Measurements from ENCODE around the gene RHCG. TPM values are rescaled to one million over a fixed set of nuclear protein-coding genes. Genes with fewer than 3 reads are reported as not detected.
A peak's percentile ranks its signal among the peaks of the same experiment; 100 is the strongest.

RHCG gene
- total RNA-seq, 4 donors from 2014 or later, result not detected

DNA sequence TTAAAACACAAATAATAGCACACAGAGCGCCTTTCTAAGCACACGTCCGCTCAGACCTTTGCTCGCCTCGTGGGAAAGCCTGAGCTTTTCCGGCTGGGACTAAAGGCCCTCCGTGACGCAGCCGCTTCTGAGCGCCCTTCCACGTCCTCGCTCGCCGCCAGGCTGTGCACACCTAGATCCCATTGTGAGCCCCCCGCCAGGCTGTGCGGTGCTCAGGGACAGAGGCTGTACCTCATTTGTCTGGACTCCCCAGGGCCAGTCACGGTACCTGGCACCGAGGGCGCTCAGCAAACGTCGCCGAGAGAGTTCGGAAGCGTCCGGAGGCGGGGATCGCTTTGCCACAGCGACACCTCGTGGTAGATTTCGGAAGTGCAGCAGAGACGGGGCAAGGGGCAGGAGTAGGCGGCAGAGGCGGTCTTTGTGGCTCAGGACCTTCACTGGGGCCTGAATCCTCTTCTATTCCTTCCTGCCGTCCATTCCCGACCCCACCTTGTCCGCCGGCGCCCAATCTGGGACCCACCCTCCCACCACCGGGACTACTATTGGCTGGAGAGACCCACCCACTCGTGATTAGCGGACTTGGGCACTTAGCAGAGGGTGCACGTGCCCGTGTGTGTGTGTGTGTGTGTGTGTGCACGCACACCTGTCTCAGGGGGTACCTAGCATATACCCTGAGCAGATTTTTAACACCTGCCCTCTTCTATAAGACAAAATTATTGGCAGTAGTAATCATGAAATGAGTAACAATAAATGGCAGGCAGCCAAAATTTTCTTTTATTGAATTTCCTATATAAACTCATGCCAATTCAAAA is 65.6 kb downstream of the RHCG start:
- 6 to 9% methylated on average over 19 to 20 of the region's 44 CpGs for WGBS, 2 donors
- TF ChIP-seq POLR2A (IDR thresholded peaks at IDR 0.05), result no peak
- TF ChIP-seq, protein P1, sequence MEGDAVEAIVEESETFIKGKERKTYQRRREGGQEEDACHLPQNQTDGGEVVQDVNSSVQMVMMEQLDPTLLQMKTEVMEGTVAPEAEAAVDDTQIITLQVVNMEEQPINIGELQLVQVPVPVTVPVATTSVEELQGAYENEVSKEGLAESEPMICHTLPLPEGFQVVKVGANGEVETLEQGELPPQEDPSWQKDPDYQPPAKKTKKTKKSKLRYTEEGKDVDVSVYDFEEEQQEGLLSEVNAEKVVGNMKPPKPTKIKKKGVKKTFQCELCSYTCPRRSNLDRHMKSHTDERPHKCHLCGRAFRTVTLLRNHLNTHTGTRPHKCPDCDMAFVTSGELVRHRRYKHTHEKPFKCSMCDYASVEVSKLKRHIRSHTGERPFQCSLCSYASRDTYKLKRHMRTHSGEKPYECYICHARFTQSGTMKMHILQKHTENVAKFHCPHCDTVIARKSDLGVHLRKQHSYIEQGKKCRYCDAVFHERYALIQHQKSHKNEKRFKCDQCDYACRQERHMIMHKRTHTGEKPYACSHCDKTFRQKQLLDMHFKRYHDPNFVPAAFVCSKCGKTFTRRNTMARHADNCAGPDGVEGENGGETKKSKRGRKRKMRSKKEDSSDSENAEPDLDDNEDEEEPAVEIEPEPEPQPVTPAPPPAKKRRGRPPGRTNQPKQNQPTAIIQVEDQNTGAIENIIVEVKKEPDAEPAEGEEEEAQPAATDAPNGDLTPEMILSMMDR (IDR thresholded peaks at IDR 0.05), result peak; percentile 91 to 99 (median 95)
- H3K27me3 ChIP-seq, result no peaks in the 10 kb centered on the region
- H3K36me3 ChIP-seq, result no peaks in the 10 kb centered on the region
- H3K4me3 ChIP-seq (replicated peaks in 1 of 3), result no peak overlapping the region
- no peaks in the 10 kb centered on the region for H3K9me3 ChIP-seq
- H3K27ac ChIP-seq, result no peak overlapping the region
- peaks cover 0 to 8% of the 10 kb centered on the region in 2 donors for H3K4me1 ChIP-seq
- peak; percentile 77 to 85 for DNase-seq
- intact Hi-C loops (cut with DNase I), result no loop called here

DNA sequence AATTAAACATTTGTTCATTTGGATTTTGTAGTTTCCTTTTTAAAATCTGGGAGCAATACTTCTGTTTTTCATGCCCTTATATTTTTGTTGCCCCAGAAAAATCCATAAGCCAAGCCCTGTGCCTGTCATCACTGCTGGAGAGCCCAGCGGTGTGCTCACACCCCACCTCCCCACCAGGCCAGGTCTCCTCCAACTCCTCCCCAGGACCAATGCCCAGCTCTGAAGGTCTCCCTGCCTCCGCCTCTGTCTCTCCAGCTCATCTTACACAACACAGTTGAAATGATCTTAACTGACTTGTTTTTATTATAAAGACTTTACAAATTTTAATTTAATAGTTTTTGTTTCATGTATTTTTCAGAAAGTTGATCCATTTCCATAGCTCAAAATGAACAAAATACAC is 66.4 kb downstream of the RHCG start:
- no peaks in the 10 kb centered on the region for H3K27me3 ChIP-seq
- H3K9me3 ChIP-seq, result no peaks in the 10 kb centered on the region
- intact Hi-C loops (cut with DNase I), result loop anchor here (5.0 kb wide), 1 partner anchor 223 kb away; no protein-coding TSS in a partner anchor
- peaks cover 0 to 8% of the 10 kb centered on the region in 2 donors for H3K4me1 ChIP-seq
- H3K27ac ChIP-seq, result no peak overlapping the region
- no peak for DNase-seq
- no peak overlapping the region for H3K4me3 ChIP-seq (replicated peaks in 1 of 3)
- no peaks in the 10 kb centered on the region for H3K36me3 ChIP-seq
- no peak for TF ChIP-seq POLR2A (IDR thresholded peaks at IDR 0.05)
- TF ChIP-seq, protein P1 (IDR thresholded peaks at IDR 0.05), result no peak
- 72 to 73% methylated on average over 2 of the region's 2 CpGs for WGBS, 2 donors

DNA sequence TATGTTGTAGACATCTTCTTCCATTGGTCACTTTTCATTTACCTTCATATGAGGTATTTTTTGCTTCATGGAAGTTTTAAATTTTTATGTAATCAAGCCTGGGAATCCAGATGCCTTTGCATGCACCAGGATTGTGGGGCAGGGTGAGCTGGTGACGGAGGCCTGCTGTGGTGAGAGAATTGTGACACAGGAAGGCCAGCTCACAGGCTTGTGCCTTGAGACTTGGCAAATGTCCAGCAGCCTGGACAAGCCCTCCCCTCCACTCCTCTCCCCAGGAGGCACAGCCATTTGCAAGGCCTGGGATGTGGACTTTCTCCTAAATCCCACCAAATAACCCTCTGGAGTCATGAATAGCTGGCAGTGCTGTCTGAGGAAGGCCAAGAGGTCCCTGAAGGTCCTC is 67.4 kb downstream of the RHCG start:
- no peak overlapping the region for H3K4me3 ChIP-seq (replicated peaks in 1 of 3)
- no peak for TF ChIP-seq POLR2A (IDR thresholded peaks at IDR 0.05)
- TF ChIP-seq, protein P1 (IDR thresholded peaks at IDR 0.05), result no peak
- H3K36me3 ChIP-seq, result no peaks in the 10 kb centered on the region
- peaks cover 0 to 8% of the 10 kb centered on the region in 2 donors for H3K4me1 ChIP-seq
- intact Hi-C loops (cut with DNase I), result loop anchor here (5.0 kb wide), 1 partner anchor 222 kb away; no protein-coding TSS in a partner anchor
- DNase-seq, result no peak
- no peak overlapping the region for H3K27ac ChIP-seq
- H3K27me3 ChIP-seq, result no peaks in the 10 kb centered on the region
- WGBS, 2 donors, result 72 to 76% methylated on average over 1 of the region's 1 CpG
- no peaks in the 10 kb centered on the region for H3K9me3 ChIP-seq

DNA sequence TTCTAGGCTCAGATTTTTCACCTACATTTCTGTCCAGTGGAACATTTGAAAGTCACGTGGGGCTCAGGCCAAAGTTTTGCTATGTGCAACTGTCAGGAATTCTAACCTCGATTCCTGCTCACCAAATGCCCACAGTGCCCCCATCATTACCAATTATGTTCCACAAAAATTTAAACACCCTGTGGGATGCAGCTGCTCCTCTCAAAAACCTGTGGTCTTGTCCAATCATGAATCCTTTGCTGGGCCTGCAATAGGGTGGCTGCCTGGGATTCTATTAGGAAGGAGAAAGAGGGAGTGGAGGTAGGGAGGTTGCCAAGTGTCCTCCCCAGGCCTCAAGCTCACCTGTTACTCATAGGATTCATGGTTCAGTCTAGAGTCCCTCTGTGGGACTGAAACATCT is 68.1 kb downstream of the RHCG start:
- no peak for DNase-seq
- Histone ChIP-seq H3K4me1 (peaks cover 0 to 8% of the 10 kb centered on the region in 2 donors), H3K36me3 (no peaks in the 10 kb centered on the region), H3K9me3 (no peaks in the 10 kb centered on the region), H3K27me3 (no peaks in the 10 kb centered on the region), H3K27ac (no peak overlapping the region), H3K4me3 (replicated peaks in 1 of 3) (no peak overlapping the region)
- WGBS, 2 donors, result 68 to 76% methylated on average over 2 of the region's 2 CpGs
- TF ChIP-seq, protein P1 (IDR thresholded peaks at IDR 0.05), result no peak
- no peak for TF ChIP-seq POLR2A (IDR thresholded peaks at IDR 0.05)
- intact Hi-C loops (cut with DNase I), result loop anchor here (5.0 kb wide), 1 partner anchor 221 kb away; no protein-coding TSS in a partner anchor

DNA sequence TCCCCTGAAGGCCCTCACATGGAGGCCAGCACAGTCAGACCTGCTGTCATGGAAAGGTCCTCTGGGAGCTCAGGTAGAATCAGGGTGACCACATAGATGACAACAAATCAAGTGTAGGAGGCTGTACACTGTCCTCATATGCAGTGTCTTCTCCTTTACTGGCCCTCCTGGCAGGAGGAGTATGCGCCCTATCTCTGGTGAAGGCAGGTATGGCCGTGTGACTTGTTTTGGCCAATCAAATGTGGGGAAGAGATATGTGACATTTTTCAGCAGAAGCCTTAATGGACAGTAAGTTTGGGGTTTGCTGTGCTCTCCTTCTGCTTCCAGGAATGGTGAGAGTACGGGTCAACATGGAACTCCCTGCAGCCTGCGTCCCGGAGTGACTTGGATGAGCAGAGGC is 69.9 kb downstream of the RHCG start:
- 89 to 90% methylated on average over 5 of the region's 5 CpGs for WGBS, 2 donors
- no peak overlapping the region for H3K27ac ChIP-seq
- TF ChIP-seq, protein P1 (IDR thresholded peaks at IDR 0.05), result no peak
- no peak for TF ChIP-seq POLR2A (IDR thresholded peaks at IDR 0.05)
- no peak overlapping the region for H3K4me3 ChIP-seq (replicated peaks in 1 of 3)
- DNase-seq, result no peak
- no peaks in the 10 kb centered on the region for H3K36me3 ChIP-seq
- no peaks in the 10 kb centered on the region for H3K9me3 ChIP-seq
- intact Hi-C loops (cut with DNase I), result loop anchor here (2.0 to 5.0 kb wide), 2 partner anchors 68 to 219 kb away; no protein-coding TSS in a partner anchor
- no peaks in the 10 kb centered on the region for H3K27me3 ChIP-seq
- H3K4me1 ChIP-seq, result peaks cover 0 to 8% of the 10 kb centered on the region in 2 donors
